Inflammatory macrophage (primary cell): Measurements from ENCODE around the gene EPSTI1.
"Not testable (repeated sequence)": the region's sequence is repeated elsewhere in the genome, so short reads cannot be mapped to it uniquely, and the experiment has no call there.

ENCODE experiments used
- DNase-seq, 2 donors: peaks; one replicate each; pipeline ENCODE4 v3.0.0-alpha.2; 2020 to 2022

Gene EPSTI1

GRCh38 chr13:42891591-42891990, 100.5 kb downstream of the EPSTI1 start:
- DNase-seq: no peak

DNA sequence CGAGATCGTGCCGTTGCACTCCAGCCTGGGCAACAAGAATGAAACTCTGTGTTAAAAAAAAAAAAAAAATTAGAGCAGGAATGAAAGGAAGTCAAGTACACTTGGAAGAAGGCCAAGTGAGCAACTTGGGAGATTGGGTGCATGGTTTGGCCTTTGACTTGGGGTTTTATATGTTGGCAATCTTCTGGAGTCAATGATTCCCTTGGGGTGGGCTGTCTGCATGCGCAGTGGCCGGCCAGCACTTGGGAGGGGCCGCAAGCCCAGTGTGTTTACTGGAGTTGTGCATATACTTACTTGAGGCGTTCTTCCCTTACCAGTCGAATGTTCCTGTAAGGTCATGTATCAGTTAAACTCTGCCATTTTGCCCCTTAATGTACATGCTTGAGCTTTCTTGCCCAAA, 106.7 kb downstream of the EPSTI1 start:
- no peak for DNase-seq

DNA sequence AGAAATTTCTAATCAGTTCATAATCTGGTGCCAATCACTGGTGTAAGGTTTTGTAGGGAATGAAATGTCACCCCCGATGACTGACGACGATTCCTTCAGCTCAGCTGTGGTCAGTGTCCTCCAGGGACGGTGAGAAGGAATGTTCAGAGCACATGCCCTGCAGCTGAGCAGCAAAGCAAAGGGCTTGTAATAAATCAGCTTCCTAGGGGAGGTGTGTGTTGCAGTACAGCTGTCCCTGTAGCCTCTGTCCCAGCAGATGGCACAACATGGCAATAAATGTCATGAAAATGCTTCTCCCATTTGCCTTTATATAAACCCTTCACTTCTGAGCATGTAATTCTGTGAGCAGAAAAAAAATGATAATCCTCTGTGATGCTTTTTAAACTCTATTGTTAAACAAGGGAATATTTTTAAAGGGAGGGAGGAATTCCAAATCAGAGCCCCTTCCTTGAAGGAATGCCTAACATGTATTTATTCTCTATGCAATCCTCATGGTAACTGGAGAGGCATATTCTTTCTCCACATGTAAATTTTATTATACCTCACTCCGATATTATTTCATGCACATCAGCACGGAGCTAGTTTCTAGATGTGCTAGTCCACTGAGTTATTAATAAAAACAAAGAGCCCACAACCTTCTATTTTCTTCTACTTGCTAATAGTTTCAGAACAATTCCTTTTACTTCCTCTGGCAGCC, 108.1 kb downstream of the EPSTI1 start:
- DNase-seq: peak in 1 of 2 donors; percentile 19

- DNase-seq: no peak
Measured at GRCh38 chr13:42883142-42883541, 108.9 kb downstream of the EPSTI1 start.

GRCh38 chr13:42880056-42880605, 111.9 kb downstream of the EPSTI1 start:
- peak in 1 of 2 donors; percentile 7 for DNase-seq

- DNase-seq: no peak
Measured at GRCh38 chr13:42878721-42879120, 113.3 kb downstream of the EPSTI1 start.

GRCh38 chr13:42876887-42877545, 115.0 kb downstream of the EPSTI1 start:
- DNase-seq: peak; percentile 14 to 37

DNA sequence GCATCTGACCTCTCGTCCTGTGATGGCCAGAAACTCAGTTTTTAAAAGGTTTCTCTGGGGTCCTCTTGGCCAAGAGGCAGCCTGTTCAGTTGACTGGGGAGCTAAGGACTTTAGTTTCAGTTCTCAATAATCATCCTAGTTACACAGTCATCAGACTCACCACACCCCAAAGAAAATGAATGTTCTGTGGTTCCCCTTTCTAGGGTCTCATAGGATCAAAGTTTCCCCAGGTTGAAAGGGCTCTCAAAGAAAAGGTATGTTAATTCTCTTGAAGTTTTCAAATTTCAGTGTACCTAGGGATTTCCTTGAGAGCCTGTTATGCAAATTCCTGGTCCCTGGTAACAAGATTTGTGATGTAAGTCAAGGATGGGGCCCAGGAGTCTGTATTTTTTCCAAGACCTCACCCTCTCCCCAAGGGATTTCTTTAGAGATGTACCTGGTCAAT, 115.7 kb downstream of the EPSTI1 start:
- peak; percentile 74 to 77 for DNase-seq

- DNase-seq: no peak
Measured at GRCh38 chr13:42875475-42876269, 116.4 kb downstream of the EPSTI1 start.

DNA sequence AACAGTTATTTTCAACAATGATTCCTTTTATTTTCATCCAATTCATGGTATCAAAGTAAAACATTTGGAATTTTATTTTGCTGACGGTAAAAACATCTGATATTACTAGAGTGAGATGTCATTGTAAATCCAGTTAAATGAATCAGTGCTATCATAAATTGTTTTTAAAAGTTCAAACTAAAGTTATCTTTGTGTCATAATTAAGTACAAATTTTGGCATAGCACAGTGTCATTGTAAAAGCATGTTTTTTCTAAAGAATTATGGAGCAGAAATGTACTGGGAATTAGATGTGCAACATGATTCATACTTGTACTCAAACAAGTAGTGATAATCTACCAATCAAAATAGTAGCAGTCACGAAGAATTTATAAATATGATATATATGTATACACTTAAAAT, 117.8 kb downstream of the EPSTI1 start:
- DNase-seq: no peak

DNA sequence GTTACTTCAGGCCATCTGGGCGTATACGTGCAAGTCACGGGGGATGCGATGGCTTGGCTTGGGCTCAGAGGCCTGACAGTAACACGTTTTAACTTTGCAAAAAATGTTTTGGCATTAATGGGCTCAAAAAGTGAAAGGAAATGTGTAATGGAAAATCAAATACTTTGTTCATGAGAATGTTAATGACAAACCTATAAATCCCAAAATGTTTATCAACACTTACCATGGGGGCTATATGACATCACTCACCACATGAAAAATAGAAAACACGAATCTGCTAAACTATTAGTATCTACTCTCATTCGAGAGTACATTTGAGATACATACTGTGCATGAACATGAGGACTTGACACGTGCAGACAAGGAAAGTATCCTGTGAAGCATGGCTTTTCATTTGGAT, 119.0 kb downstream of the EPSTI1 start:
- no peak for DNase-seq

- no peak for DNase-seq
Measured at GRCh38 chr13:42867232-42867631, 124.8 kb downstream of the EPSTI1 start.

DNA sequence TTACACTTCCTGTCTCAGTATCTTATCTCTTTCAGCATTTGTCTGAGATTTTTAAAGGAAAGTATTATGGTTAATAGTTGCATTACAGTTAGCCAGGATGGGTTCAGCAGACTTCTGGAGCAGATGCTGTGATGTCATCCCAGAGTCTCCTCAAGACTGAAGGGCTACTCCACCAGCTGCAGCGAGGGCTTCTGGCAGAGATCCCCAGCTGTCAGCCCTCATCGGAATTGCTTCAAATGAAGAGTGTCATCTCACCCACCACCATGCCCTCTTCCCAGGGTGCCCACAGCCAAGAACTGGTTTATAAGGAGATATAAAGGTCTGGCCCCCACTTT, 126.3 kb downstream of the EPSTI1 start:
- DNase-seq: no peak

DNA sequence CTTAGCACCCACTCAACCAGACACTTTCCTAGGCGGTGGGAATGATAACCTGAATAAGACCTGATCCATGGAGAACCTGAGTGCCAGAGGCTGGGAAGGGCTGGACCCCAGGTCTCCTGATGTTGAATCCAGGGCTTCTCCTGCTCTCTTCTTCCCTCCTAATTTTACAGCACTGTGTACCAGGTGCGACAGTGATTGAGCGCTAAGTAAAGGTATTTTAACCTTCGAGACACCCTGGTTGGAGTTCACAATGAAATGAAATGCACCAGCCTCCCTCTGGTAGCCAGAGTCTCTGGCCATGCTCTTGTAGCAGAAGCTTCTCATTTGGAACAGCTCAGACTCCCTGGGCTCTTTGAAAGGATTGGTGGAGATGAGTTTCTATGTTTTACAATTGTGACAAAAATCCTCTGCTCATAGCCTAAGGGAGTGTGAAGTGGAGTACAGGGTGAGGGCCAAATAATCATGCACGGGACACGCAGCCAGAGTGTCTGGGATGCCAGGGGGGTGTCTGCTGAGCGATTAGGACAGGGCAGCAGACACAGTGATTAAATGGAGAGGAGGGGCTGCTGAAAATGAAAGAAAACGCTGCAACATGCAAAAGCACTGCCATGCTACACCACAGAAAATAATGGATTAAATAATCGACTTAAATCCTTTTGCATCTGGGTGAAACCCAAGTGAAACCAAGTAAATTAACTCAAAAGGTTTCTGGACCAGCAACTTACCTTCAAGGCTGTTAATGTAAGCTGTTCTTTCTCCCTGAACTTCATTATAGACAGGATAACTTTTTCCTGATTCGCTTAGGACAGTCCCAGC, 126.9 kb downstream of the EPSTI1 start:
- DNase-seq: no peak

DNA sequence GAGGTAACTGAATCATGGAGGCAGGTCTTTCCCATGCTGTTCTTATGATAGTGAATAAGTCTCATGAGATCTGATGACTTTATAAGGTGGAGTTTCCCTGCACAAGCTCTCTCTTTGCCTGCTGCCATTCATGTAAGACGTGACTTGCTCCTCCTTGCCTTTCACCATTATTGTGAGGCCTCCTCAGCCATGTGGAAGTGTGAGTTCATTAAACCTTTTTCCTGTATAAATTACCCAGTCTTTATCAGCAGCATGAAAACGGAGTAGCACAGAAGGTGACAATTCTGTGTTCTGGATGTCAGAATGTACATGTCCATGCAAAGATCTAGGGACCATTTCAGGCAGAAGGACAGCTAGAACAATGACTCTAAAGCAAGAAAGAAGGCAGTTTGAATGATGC, 129.7 kb downstream of the EPSTI1 start:
- DNase-seq: not testable (repeated sequence)

DNA sequence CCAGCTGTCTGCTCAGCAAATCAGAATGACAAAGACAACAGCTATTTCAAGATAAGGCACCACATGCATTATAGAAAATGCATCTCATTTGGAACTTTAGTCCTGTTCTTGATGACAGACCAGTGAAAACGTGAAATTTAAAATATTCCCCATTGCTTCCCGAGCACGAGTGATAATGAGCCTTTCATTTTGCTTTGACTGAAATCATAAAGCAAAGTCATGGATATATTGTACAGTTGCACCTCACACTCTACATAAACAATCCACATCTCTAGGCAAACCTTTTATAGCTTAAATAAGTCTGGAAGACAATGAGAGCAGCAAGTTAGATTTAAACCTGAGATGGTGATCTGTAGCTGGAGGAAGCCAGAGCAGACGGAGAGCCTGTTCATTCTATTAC, 131.6 kb downstream of the EPSTI1 start:
- DNase-seq: no peak

DNA sequence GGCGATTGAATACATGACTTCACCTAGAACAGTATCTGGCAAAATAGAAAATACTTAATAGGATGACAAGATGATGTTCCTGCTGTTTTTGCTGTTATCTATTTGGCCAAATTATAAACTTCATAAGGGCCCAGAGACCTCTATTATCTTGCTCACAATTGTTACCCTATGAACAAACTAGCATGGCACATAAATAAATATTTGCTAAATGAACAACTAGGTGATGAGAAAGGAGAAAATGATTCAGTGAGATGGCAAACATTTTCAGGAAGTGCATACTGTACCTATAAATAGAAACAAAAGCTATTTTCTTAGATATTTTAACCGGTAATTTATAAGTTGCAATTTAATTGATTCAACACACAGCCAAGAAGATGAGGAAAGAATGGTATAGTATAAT, 132.3 kb downstream of the EPSTI1 start:
- DNase-seq: no peak

DNA sequence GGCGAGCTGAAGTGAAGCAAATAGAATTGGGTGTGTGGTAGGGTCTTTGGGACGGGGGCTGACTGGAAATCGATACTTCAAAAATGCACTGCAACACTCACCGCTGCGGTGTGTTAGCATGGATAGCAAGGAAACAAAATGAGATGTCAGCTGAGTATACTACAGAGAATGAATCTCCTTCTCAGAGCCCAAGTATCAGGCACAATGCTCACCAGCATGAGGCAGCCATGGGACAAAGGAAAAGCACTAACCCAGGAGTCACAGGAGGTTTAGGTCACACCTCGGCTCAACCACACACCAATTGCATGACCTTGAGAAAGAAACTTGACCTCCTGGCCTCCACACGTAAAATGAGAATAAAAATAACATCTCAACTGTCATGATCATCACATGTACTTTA, 136.6 kb downstream of the EPSTI1 start:
- DNase-seq: no peak

GRCh38 chr13:42852136-42852535, 139.9 kb downstream of the EPSTI1 start:
- no peak for DNase-seq

DNA sequence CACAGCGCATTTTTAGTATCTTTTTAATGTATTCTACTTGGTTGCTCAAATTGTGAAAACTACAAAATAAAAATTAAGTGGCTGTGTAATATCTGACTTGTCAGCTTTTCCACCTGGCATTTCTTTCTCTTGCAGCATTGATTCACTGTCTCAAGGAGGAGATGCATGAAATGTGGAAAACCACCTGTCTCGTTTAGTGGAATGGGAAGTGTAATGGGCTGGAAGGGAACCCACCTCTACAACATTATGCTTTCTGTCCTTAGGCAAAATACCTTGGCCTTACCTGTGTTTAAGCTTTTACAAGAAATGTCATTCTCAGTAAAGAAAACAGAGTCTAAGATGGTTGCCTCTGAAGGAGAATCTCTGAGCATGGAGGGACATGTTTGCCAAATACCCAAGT, 142.8 kb downstream of the EPSTI1 start:
- no peak for DNase-seq

DNA sequence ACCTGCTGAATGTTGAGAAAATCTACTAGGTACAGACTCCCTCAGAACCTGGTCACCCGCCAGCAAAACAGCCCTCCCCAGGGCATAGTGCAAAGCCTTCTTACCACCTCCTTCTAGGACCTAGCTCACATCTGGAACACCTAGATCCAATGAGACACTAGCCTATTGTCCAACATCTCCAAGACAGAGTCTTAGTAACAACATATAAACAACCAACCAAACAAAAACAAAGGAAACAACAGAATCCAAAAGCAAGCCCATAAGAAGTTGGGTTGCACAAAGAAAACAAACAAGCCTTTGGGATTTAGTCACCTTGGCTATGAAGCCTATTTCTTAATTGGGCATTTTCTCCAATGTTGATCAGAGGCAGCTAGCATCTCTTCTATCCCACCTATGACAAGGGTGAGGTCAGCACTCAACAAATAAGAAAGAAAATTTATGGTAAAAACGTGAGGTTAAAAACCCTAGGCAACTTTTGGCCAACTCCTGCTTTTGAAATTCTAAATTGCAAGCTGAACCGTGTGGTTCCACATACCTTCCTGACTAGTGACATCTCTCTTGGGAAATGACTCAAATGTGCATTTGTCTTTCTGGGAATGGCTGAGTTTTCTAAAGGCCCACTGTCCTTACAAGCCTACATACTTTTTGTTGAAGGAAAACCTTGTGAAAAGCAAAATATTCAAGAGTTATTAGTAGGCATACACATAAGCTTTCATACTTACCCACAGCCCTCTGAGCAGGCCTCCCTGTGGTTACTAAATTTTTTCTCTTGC, 144.0 kb downstream of the EPSTI1 start:
- no peak for DNase-seq
